Measurements from ENCODE around the gene GNG4. TPM values are rescaled to one million over a fixed set of nuclear protein-coding genes. Genes with fewer than 3 reads are reported as not detected.

Gene GNG4
- total and polyA plus RNA-seq, 12 donors: 0.22 to 25.8 (median 3.8) TPM; not detected in 2

DNA sequence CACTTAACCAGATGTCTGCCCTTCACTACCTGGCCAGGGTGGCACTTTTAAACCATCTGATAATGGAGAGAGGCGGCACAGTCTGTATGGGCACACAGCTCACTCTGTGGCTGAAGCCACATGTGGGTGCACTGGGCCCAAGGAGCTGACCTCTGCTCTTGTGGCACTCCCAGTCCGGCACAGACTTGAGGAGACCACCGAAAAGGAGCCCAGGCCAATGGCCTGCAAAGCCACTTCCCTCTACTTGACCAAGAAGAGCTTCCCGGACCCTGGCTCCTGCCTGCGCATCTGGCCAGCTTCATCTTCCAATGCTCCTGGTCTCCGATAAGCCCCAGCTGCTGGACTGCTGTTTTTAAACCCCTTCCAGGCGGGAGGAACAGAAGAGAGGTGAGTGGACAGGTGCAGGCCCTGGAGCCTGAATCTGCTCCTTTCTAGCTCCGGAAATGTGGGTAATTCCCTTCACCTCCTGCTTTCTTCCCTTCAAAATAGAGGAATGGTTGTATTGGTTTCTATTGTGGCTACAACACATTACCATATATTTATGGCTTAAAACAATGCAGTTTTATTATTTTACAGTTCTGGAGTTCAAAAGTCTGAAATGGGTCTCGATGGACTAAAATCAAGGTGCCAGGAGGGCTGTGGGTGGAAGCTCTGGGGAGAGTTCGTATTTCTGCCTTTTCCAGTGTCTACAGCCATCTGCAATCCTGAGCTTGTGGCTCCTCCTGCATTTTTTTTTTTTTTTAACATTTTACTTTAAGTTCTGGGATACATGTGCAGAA lies 11.6 kb downstream of the GNG4 start:
- no peak for TF ChIP-seq POLR2A (IDR thresholded peaks at IDR 0.05)
- no peak for TF ChIP-seq CTCF (IDR thresholded peaks at IDR 0.05)
- DNase-seq: peak in 1 of 7 donors; percentile 17
- intact Hi-C loops (cut with DNase I): no loop called here
- Histone ChIP-seq H3K4me1 (replicated peaks in 1 of 2) (peaks cover 0 to 4% of the 10 kb centered on the region in 2 donors), H3K27me3 (no peaks in the 10 kb centered on the region), H3K36me3 (replicated peaks in 1 of 2) (no peaks in the 10 kb centered on the region), H3K9me3 (replicated peaks in 1 of 3) (no peaks in the 10 kb centered on the region), H3K4me3 (no peak overlapping the region), H3K27ac (no peak overlapping the region)
- 80 to 94% (median 86%) methylated on average over 9 to 10 of the region's 10 CpGs for WGBS, 4 donors

DNA sequence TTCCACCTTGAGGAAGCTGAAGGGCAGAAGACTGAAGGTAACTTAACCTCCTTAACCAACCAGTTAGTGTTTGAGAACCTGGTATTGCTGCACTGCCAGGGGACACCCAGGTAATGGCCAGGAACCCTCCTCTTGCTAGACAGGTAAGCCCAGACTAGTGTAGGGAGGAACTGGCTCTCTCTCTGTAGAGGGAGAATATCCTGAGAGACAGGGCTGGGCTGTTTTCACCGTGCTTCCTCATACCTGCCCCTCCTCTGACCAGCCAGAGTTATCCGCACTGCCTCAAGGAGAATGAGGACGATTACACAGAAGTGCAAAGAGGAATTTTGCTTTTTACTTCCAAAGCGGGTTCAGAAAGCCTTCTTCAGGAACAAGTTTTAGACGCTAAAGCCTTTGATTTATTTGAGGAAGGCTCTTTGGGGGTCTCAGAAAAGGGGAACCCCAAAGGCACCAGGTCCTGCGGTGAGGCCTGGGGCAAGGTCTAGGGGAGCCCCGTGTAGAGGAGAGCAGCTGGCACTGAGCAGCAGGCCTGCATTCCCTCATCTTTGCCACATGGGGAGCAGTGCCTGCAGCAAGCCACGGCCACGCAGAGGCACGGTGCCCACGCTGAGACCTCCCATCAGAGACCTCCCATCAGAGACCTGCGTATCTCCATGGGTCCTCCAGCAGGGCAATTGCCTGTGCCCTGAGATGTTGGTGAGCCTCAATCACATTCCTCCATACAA lies 13.5 kb downstream of the GNG4 start:
- TF ChIP-seq POLR2A (IDR thresholded peaks at IDR 0.05) (no peak), CTCF (IDR thresholded peaks at IDR 0.05) (no peak)
- H3K36me3 ChIP-seq (replicated peaks in 1 of 2): no peaks in the 10 kb centered on the region
- H3K4me1 ChIP-seq (replicated peaks in 1 of 2): peaks cover 0 to 4% of the 10 kb centered on the region in 2 donors
- no peak overlapping the region for H3K4me3 ChIP-seq
- WGBS, 4 donors: 68 to 82% (median 78%) methylated on average over 6 to 12 of the region's 12 CpGs
- intact Hi-C loops (cut with DNase I): no loop called here
- no peaks in the 10 kb centered on the region for H3K9me3 ChIP-seq (replicated peaks in 1 of 3)
- no peaks in the 10 kb centered on the region for H3K27me3 ChIP-seq
- no peak overlapping the region for H3K27ac ChIP-seq
- no peak for DNase-seq

- no peak for TF ChIP-seq CTCF (IDR thresholded peaks at IDR 0.05)
- no peak for TF ChIP-seq POLR2A (IDR thresholded peaks at IDR 0.05)
- H3K27ac ChIP-seq: peak overlapping the region in 1 of 5 donors; percentile 42
- no peaks in the 10 kb centered on the region for H3K36me3 ChIP-seq (replicated peaks in 1 of 2)
- peaks cover 0 to 4% of the 10 kb centered on the region in 2 donors for H3K4me1 ChIP-seq (replicated peaks in 1 of 2)
- H3K4me3 ChIP-seq: peak overlapping the region in 1 of 4 donors; percentile 11
- H3K9me3 ChIP-seq (replicated peaks in 1 of 3): no peaks in the 10 kb centered on the region
- no peaks in the 10 kb centered on the region for H3K27me3 ChIP-seq
- intact Hi-C loops (cut with DNase I): no loop called here
- 28 to 38% (median 34%) methylated on average over 14 of the region's 14 CpGs for WGBS, 4 donors
- DNase-seq: peak in 1 of 7 donors; percentile 16
Observed at GRCh38 chr1:235632506-235633401, 16.8 kb downstream of the GNG4 start.

GRCh38 chr1:235631816-235632215 lies 17.8 kb downstream of the GNG4 start:
- Histone ChIP-seq H3K4me3 (no peak overlapping the region), H3K4me1 (replicated peaks in 1 of 2) (peaks cover 0 to 4% of the 10 kb centered on the region in 2 donors), H3K27me3 (no peaks in the 10 kb centered on the region), H3K9me3 (replicated peaks in 1 of 3) (no peaks in the 10 kb centered on the region), H3K36me3 (replicated peaks in 1 of 2) (no peaks in the 10 kb centered on the region), H3K27ac (no peak overlapping the region)
- TF ChIP-seq CTCF (IDR thresholded peaks at IDR 0.05) (no peak), POLR2A (IDR thresholded peaks at IDR 0.05) (no peak)
- intact Hi-C loops (cut with DNase I): no loop called here
- no peak for DNase-seq
- WGBS, 4 donors: 85 to 89% (median 87%) methylated on average over 6 to 7 of the region's 7 CpGs

Measured in adrenal gland (tissue), 12 donors.